SK-N-SH (cell line): ENCODE data around the gene RNF169. TPM values are rescaled to one million over a fixed set of nuclear protein-coding genes. Genes with fewer than 3 reads are reported as not detected.
"Not testable (repeated sequence)": the region's sequence is repeated elsewhere in the genome, so short reads cannot be mapped to it uniquely, and the experiment has no call there.

ENCODE experiments used
- CTCF ChIA-PET: fragments of 300-600, 350-600 bp; formaldehyde crosslinking; extraction: SDS; loops from one replicate; lab custom pipeline; 2021; lab: Yijun Ruan, JAX
- POLR2A ChIA-PET: fragments of 350-600 bp; sonication (Branson Sonifier 250); formaldehyde crosslinking; extraction: SDS; loops from one replicate; lab custom pipeline; 2020; ENCODE audit warnings: antibody characterized with exemption, inconsistent platforms; lab: Yijun Ruan, JAX
- DNase-seq: peaks from one replicate; pipeline ENCODE4 v3.0.0; 2012
- H2AFZ ChIP-seq: fragments of 200-600 bp; sonication (generic); 2 replicates; pipeline ENCODE4 v1.8.1; 2016; ENCODE audit warnings: antibody characterized with exemption, mild to moderate bottlenecking, low read depth
- H3F3A ChIP-seq: fragments of 200-600 bp; sonication (generic); replicated peaks from 2 replicates; pipeline ENCODE3; 2016; ENCODE audit warnings: antibody characterized with exemption, mild to moderate bottlenecking; ENCODE audit not compliant: insufficient read depth
- H3K27ac ChIP-seq, 2 experiments: fragments of 200-500 bp in 1 of 2; fragments of 200-600 bp in 1 of 2; sonication (Bioruptor generic) in 1 of 2; sonication (generic), shearing (Covaris generic) in 1 of 2; 2 replicates each; pipeline versions ENCODE4 v1.5.1 to v1.6.1; 2014 to 2016; ENCODE audit warnings: low read depth in 2 of 2, inconsistent platforms in 1 of 2, low read length in 1 of 2, mild to moderate bottlenecking in 1 of 2, mixed read lengths in 1 of 2
- H3K27me3 ChIP-seq: fragments of 200-600 bp; sonication (generic), shearing (Covaris generic); 2 replicates; pipeline ENCODE4 v1.6.1; 2016; ENCODE audit warnings: mixed run types; ENCODE audit not compliant: insufficient read depth
- H3K36me3 ChIP-seq, 2 experiments: fragments of 200-500 bp in 1 of 2; fragments of 200-600 bp in 1 of 2; sonication (Bioruptor generic) in 1 of 2; sonication (generic) in 1 of 2; replicated peaks in 1 of 2; 2 replicates each; pipeline versions ENCODE3 to v1.5.1; 2014 to 2016; ENCODE audit warnings: low read length in 1 of 2, mild to moderate bottlenecking in 1 of 2; ENCODE audit not compliant: insufficient read depth in 2 of 2, control insufficient read depth in 1 of 2
- H3K4me1 ChIP-seq, 2 experiments: fragments of 200-500 bp in 1 of 2; fragments of 200-600 bp in 1 of 2; sonication (Bioruptor generic) in 1 of 2; sonication (generic), shearing (Covaris generic) in 1 of 2; 2 replicates each; pipeline versions ENCODE4 v1.5.1 to v1.6.1; 2014 to 2016; ENCODE audit warnings: low read depth in 1 of 2, low read length in 1 of 2, mixed run types in 1 of 2; ENCODE audit not compliant: insufficient read depth in 2 of 2, control insufficient read depth in 1 of 2
- H3K4me2 ChIP-seq: fragments of 200-600 bp; sonication (generic), shearing (Covaris generic); 2 replicates; pipeline ENCODE4 v1.6.1; 2017; ENCODE audit warnings: mixed run types
- H3K4me3 ChIP-seq, 2 experiments: fragments of 200-500 bp in 1 of 2; fragments of 200-600 bp in 1 of 2; sonication (Bioruptor generic) in 1 of 2; sonication (generic), shearing (Covaris generic) in 1 of 2; 2 replicates each; pipeline versions ENCODE4 v1.5.1 to v1.8.1; 2014 to 2016; ENCODE audit warnings: low read depth in 2 of 2, inconsistent platforms in 1 of 2, low read length in 1 of 2, mild to moderate bottlenecking in 1 of 2, mixed read lengths in 1 of 2, moderate library complexity in 1 of 2
- H3K79me2 ChIP-seq: fragments of 200-600 bp; sonication (generic); 2 replicates; pipeline ENCODE4 v1.8.1; 2017; ENCODE audit warnings: mild to moderate bottlenecking; ENCODE audit not compliant: insufficient read depth
- H3K9ac ChIP-seq: fragments of 200-600 bp; sonication (generic); 2 replicates; pipeline ENCODE4 v1.6.1; 2017; ENCODE audit warnings: mixed run types
- H3K9me2 ChIP-seq: fragments of 200-600 bp; sonication (generic); 2 replicates; pipeline ENCODE4 v1.6.1; 2017; ENCODE audit warnings: mixed run types
- H3K9me3 ChIP-seq: fragments of 200-600 bp; sonication (generic); 2 replicates; pipeline ENCODE4 v1.6.1; 2017; ENCODE audit warnings: mixed run types, mild to moderate bottlenecking, moderate library complexity
- H4K20me1 ChIP-seq: fragments of 200-600 bp; sonication (generic); 2 replicates; pipeline ENCODE4 v1.6.1; 2017; ENCODE audit warnings: mild to moderate bottlenecking, mixed run types; ENCODE audit not compliant: insufficient read depth
- ELF1 ChIP-seq: IDR thresholded peaks from 2 replicates; pipeline ENCODE4 v1.4.0; 2012
- EP300 ChIP-seq, 2 experiments: IDR thresholded peaks; 2 replicates each; pipeline versions ENCODE4 v1.4.0 to v1.6.1; 2012; ENCODE audit warnings: borderline replicate concordance in 1 of 2, low read depth in 1 of 2, low read length in 1 of 2
- FOSL2 ChIP-seq: IDR thresholded peaks from 2 replicates; pipeline ENCODE4 v1.4.0; 2012; ENCODE audit warnings: low read depth, mild to moderate bottlenecking, moderate library complexity, borderline replicate concordance
- FOXM1 ChIP-seq: IDR thresholded peaks from 2 replicates; pipeline ENCODE4 v1.4.0; 2012; ENCODE audit warnings: low read depth, mild to moderate bottlenecking
- GABPA ChIP-seq: IDR thresholded peaks from 2 replicates; pipeline ENCODE4 v1.4.0; 2012; ENCODE audit warnings: low read depth, mild to moderate bottlenecking
- GATA2 ChIP-seq: sonication (generic); formaldehyde crosslinking; IDR thresholded peaks from 2 replicates; pipeline ENCODE4 v1.5.0; 2020; ENCODE audit warnings: mild to moderate bottlenecking, missing genetic modification reagents
- NFIC ChIP-seq: IDR thresholded peaks from 2 replicates; pipeline ENCODE4 v1.4.0; 2012; ENCODE audit warnings: borderline replicate concordance
- NRF1 ChIP-seq: IDR thresholded peaks from 2 replicates; pipeline ENCODE4 v1.6.1; 2012; ENCODE audit warnings: low read depth, mild to moderate bottlenecking, low read length
- POLR2AphosphoS5 ChIP-seq: IDR thresholded peaks from 2 replicates; pipeline ENCODE4 v1.6.1; 2012; ENCODE audit warnings: low read depth, low read length
- RAD21 ChIP-seq: IDR thresholded peaks from 2 replicates; pipeline ENCODE4 v1.6.1; 2012; ENCODE audit warnings: mild to moderate bottlenecking, low read length
- RCOR1 ChIP-seq: fragments of 150-350 bp; IDR thresholded peaks from 2 replicates; pipeline ENCODE4 v1.6.1; 2017; ENCODE audit warnings: antibody characterized with exemption, low read length
- RFX5 ChIP-seq: IDR thresholded peaks from 2 replicates; pipeline ENCODE4 v1.6.1; 2012; ENCODE audit warnings: mild to moderate bottlenecking, improper control_type of control experiment, low read length
- RXRA ChIP-seq: IDR thresholded peaks from 2 replicates; pipeline ENCODE4 v1.4.0; 2012; ENCODE audit warnings: low read depth, mild to moderate bottlenecking, borderline replicate concordance
- TAF1 ChIP-seq: IDR thresholded peaks from 2 replicates; pipeline ENCODE4 v1.6.1; 2012; ENCODE audit warnings: low read depth, mild to moderate bottlenecking, low read length, moderate library complexity, borderline replicate concordance
- WGBS: methylation state at CpG from one replicate; pipeline ENCODE4 v1.1.6; 2017; ENCODE audit warnings: low lambda C conversion rate; 5-methylcytosine and 5-hydroxymethylcytosine counted together
- polyA plus RNA-seq, 3 experiments: library from polyadenylated mRNA; depleted of rRNA; stranded (reverse); fragments of >200 nt; gene quantifications; 2 replicates each; pipeline ENCODE4 v1.2.3, GENCODE V29; 2012

The RNF169 gene
- polyA plus RNA-seq, 1 of the 3 experiments (the other 2 are of a cell fraction) = 2.2 TPM

DNA sequence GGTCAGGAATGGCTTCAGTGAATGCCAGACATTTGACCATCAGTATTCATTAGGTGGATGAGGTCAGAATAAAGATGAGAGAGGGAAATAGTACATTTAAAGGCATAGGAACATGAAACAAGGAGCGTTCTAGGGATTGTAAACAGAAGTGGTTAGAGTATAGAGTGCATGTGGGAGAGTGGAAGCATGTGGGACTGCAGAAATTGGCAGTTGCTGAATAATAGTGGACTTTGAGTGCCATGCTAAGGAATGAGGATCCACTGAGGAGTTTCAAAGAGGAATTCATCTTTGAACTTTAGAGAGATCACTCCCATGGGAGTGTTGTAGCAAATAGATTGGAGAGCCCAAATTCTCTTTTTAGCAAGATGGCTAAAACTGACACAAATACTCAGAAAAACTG, 7.9 kb downstream of the RNF169 start:
- peaks cover 72% of the 10 kb centered on the region for H3K79me2 ChIP-seq

DNA sequence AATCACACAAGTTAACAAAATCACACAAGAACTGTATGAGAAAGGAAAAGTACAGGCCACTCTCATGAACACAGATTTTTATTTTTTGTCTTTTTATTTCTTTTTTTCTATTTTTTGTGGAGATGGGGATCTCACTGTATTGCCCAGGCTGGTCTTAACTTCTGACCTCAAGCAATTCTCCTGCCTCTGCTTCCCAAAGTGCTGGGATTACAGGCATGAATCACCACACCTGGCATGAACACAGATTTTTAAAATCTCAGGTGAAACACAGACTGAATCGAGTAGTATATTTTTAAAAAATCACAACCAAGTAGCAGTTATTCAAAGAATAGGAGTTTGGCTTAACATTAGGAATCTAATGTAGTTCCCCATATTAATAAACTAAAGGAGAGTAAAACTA, 18.3 kb downstream of the RNF169 start:
- no peaks in the 10 kb centered on the region for H3K4me1 ChIP-seq
- 74% methylated on average over 1 of the region's 1 CpG for WGBS
- POLR2A ChIA-PET = no interaction called here
- peaks cover 93% of the 10 kb centered on the region for H3K79me2 ChIP-seq
- H3K27ac ChIP-seq = no peak overlapping the region; a peak in 1 of 4 replicates
- H3K9me2 ChIP-seq = no peaks in the 10 kb centered on the region
- peaks cover 6% of the 10 kb centered on the region for H4K20me1 ChIP-seq
- no peak overlapping the region for H3K4me2 ChIP-seq
- TF ChIP-seq TAF1 = no peak
- TF ChIP-seq POLR2AphosphoS5 = no peak
- TF ChIP-seq RCOR1 = no peak
- no peak for TF ChIP-seq NRF1
- TF ChIP-seq RXRA = no peak
- TF ChIP-seq FOSL2 = no peak
- TF ChIP-seq RFX5 = no peak
- no peak for TF ChIP-seq NFIC
- TF ChIP-seq, all 33 proteins: peak for 0
- CTCF ChIA-PET = no interaction called here
- H3K9me3 ChIP-seq = no peaks in the 10 kb centered on the region
- H3K27me3 ChIP-seq = no peaks in the 10 kb centered on the region
- H2AFZ ChIP-seq = no peak overlapping the region
- DNase-seq = no peak
- no peaks in the 10 kb centered on the region for H3F3A ChIP-seq
- no peak overlapping the region for H3K9ac ChIP-seq
- no peak overlapping the region for H3K4me3 ChIP-seq
- peaks cover 0 to 20% of the 10 kb centered on the region in 2 experiments for H3K36me3 ChIP-seq

More for the DNA sequence above, 7.9 kb downstream of the RNF169 start:
- no peak for DNase-seq
- no peak overlapping the region for H3K4me3 ChIP-seq
- no peak overlapping the region for H3K9ac ChIP-seq
- TF ChIP-seq ELF1 (no peak), RAD21 (no peak), POLR2AphosphoS5 (no peak), EP300 (IDR thresholded peaks at IDR 0.05; ENCODE audit: borderline replicate concordance in 1 of 2, low read depth in 1 of 2, low read length in 1 of 2) (no peak), GATA2 (CRISPR knock-in tag) (no peak), FOXM1 (no peak), GABPA (no peak), RXRA (no peak)
- CTCF ChIA-PET = interaction anchor here (0.8 kb wide), 1 partner anchor 34 kb away, joined by 3 read pairs; no protein-coding TSS in a partner anchor
- no peaks in the 10 kb centered on the region for H3K27me3 ChIP-seq
- H2AFZ ChIP-seq = no peak overlapping the region
- no peaks in the 10 kb centered on the region for H3K9me2 ChIP-seq
- peak overlapping the region in 1 of 2 experiments; percentile 88; a peak in 2 of 4 replicates for H3K27ac ChIP-seq
- 94% methylated on average over 1 of the region's 1 CpG for WGBS
- peaks cover 27% of the 10 kb centered on the region for H3F3A ChIP-seq
- peaks cover 2 to 21% of the 10 kb centered on the region in 2 experiments; a peak in 3 of 4 replicates for H3K4me1 ChIP-seq
- no peak overlapping the region for H3K4me2 ChIP-seq
- H4K20me1 ChIP-seq = peaks cover 5% of the 10 kb centered on the region; the same call in 1 of the 2 replicates
- no peaks in the 10 kb centered on the region for H3K9me3 ChIP-seq
- POLR2A ChIA-PET = no interaction called here
- peaks cover 0 to 4% of the 10 kb centered on the region in 2 experiments for H3K36me3 ChIP-seq

DNA sequence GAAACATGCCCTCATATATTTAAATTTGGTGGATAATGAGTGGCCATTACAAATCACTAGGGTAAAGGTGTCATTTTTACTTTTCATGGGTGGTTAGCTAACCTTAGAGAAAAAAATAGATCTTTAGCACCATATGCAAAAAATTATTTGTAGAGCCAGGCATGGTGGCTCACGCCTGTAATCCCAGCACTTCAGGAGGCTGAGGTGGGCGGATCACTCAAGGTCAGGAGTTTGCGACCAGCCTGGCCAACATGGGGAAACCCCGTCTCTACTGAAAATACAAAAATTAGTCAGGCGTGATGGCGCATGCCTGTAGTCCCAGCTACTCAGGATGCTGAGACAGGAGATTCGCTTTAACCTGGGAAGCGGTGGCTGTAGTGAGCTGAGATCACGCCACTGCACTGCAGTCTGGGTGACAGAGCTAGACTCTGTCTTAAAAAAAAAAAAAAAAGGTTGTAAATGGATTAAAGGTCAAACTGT, 19.6 kb downstream of the RNF169 start:
- H3K4me3 ChIP-seq, H3K4me1 ChIP-seq, POLR2A ChIA-PET, H3F3A ChIP-seq, DNase-seq, H2AFZ ChIP-seq, H3K27ac ChIP-seq, H3K9me2 ChIP-seq, CTCF ChIA-PET, H3K9me3 ChIP-seq, H3K9ac ChIP-seq, H3K4me2 ChIP-seq, H3K27me3 ChIP-seq: not testable (repeated sequence)
- Histone ChIP-seq H3K36me3 (peaks cover 0 to 17% of the 10 kb centered on the region in 2 experiments), H4K20me1 (peaks cover 19% of the 10 kb centered on the region), H3K79me2 (peaks cover 93% of the 10 kb centered on the region)
- WGBS = 97% methylated on average over 9 of the region's 9 CpGs
